ENCODE data around the gene ANO4. TPM values are rescaled to one million over a fixed set of nuclear protein-coding genes. Genes with fewer than 3 reads are reported as not detected.

The ANO4 gene
- total RNA-seq, 1 experiment from 2014 or later: 5.7 TPM

DNA sequence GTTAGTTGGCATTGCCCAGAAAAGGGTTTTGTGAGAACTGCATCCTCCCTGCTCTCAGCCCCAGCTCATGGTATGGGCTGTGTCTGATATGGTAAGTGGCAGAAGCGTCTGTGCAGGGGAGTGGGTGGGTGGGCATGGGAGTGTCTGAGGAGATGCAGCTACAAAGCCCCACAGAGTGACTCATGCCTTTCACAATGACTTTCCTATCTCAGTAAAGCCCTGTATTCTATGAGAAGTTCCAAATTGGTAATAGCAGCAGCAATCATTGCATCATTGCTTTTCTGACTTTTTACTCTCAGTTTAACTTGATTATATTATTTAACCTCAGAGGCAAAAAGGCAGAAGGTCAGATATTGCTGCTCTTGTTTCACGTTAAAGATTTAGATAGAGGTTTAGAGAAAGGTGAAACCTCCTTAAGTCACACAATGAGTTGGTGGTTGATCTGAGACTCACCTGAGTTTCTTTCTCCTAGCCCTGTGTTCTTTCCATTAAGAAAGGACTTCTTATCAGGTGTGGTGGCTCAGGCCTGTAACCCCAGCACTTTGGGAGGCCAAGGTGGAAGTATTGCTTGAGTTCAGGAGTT is 243.8 kb downstream of the ANO4 start:
- no peaks in the 10 kb centered on the region; the same call in 1 of the 2 replicates for H3K4me1 ChIP-seq (ENCODE audit: insufficient read depth, low read length)
- H3K56ac ChIP-seq (ENCODE audit: insufficient read length, low read depth, low read length): no peak overlapping the region
- H3K27ac Mint-ChIP-seq: 0 out of 7 replicates have a peak overlapping the region, but pooled peaks of 1 of the 3 experiments have one; percentile 10
- H3K79me1 ChIP-seq (ENCODE audit: insufficient read depth, low read depth, low read length, poor library complexity, severe bottlenecking): no peaks in the 10 kb centered on the region
- H3K23ac ChIP-seq (ENCODE audit: insufficient read length, low read depth, low read length): no peak overlapping the region
- H4K5ac ChIP-seq (ENCODE audit: insufficient read length, low read depth, low read length): no peak overlapping the region
- no peak overlapping the region for H3K27ac ChIP-seq (ENCODE audit: insufficient read length, low read depth, low read length)
- no peak overlapping the region for H2AK5ac ChIP-seq (ENCODE audit: insufficient read length, low read length)
- no peak overlapping the region for H3K4me3 Mint-ChIP-seq
- H2AFZ ChIP-seq (ENCODE audit: low read length): no peak overlapping the region
- no peaks in the 10 kb centered on the region for H3K4me1 Mint-ChIP-seq
- no peaks in the 10 kb centered on the region for H3K27me3 ChIP-seq (ENCODE audit: insufficient read depth, low read length)
- H2BK120ac ChIP-seq (ENCODE audit: low read depth, low read length, poor library complexity, severe bottlenecking): no peak overlapping the region
- no peaks in the 10 kb centered on the region; a peak in 1 of 7 replicates for H3K36me3 Mint-ChIP-seq (ENCODE audit: insufficient read depth in 1 of 3, low read depth in 3 of 3)
- H3K9ac ChIP-seq (ENCODE audit: extremely low read depth, insufficient read length, low read length): no peak overlapping the region
- no peak overlapping the region for H4K91ac ChIP-seq (ENCODE audit: insufficient read length, low read depth, low read length)
- no peaks in the 10 kb centered on the region for H4K20me1 ChIP-seq (ENCODE audit: control insufficient read depth, insufficient read depth, insufficient read length)
- no peak overlapping the region for H3K4me2 ChIP-seq (ENCODE audit: insufficient read depth, insufficient read length, low read length)
- H2BK5ac ChIP-seq (ENCODE audit: insufficient read length, low read length): no peak overlapping the region
- no peak overlapping the region for H3K14ac ChIP-seq (ENCODE audit: insufficient read depth, low read length)
- no peaks in the 10 kb centered on the region for H3K23me2 ChIP-seq (ENCODE audit: insufficient read length, low read depth, low read length, poor library complexity, severe bottlenecking)
- H3T11ph ChIP-seq (ENCODE audit: low read length): no peak overlapping the region
- no CpG with 5 or more reads among the region's 2 CpGs for whole genome bisulfite sequencing (ENCODE audit: extremely low coverage, insufficient read length, low lambda C conversion rate)
- H2BK20ac ChIP-seq (ENCODE audit: low read depth, low read length, poor library complexity, severe bottlenecking): no peak overlapping the region
- no peak overlapping the region for H2BK15ac ChIP-seq (ENCODE audit: low read depth, low read length)
- no peak for DNase-seq
- H3K27me3 Mint-ChIP-seq (ENCODE audit: low read depth): no peaks in the 10 kb centered on the region
- TF ChIP-seq, protein P1, sequence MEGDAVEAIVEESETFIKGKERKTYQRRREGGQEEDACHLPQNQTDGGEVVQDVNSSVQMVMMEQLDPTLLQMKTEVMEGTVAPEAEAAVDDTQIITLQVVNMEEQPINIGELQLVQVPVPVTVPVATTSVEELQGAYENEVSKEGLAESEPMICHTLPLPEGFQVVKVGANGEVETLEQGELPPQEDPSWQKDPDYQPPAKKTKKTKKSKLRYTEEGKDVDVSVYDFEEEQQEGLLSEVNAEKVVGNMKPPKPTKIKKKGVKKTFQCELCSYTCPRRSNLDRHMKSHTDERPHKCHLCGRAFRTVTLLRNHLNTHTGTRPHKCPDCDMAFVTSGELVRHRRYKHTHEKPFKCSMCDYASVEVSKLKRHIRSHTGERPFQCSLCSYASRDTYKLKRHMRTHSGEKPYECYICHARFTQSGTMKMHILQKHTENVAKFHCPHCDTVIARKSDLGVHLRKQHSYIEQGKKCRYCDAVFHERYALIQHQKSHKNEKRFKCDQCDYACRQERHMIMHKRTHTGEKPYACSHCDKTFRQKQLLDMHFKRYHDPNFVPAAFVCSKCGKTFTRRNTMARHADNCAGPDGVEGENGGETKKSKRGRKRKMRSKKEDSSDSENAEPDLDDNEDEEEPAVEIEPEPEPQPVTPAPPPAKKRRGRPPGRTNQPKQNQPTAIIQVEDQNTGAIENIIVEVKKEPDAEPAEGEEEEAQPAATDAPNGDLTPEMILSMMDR (conservative IDR thresholded peaks at IDR 0.05): no peak
- H2BK12ac ChIP-seq (ENCODE audit: insufficient read length, low read depth, low read length): no peak overlapping the region
- H3K9me3 ChIP-seq (ENCODE audit: control insufficient read depth, low read depth, low read length): no peaks in the 10 kb centered on the region
- no peak overlapping the region for H4K8ac ChIP-seq (replicated peaks; ENCODE audit: insufficient read length, low read depth, low read length)
- peaks cover 0 to 7% of the 10 kb centered on the region in 2 experiments; a peak in 1 of 5 replicates for H3K9me3 Mint-ChIP-seq
- no peak overlapping the region for H3K18ac ChIP-seq (ENCODE audit: insufficient read length, low read depth, low read length)
- no peaks in the 10 kb centered on the region for H3K79me2 ChIP-seq (ENCODE audit: insufficient read depth, low read length)
- no peak overlapping the region for H3K4ac ChIP-seq (ENCODE audit: low read depth, low read length)
